Raji (cell line): ENCODE measurements around the gene COQ2.

Experiments
- POLR2A ChIP-seq: IDR thresholded peaks from 2 replicates; pipeline ENCODE4 v1.6.1; 2011; ENCODE audit warnings: low read depth, low read length, control low read depth; ENCODE audit not compliant: insufficient read depth

The COQ2 gene

GRCh38 chr4:83284193-83285054 lies at the start of gene COQ2:
COQ2 (minus strand) TSS chr4:83284798; CDS start chr4:83284764, 34 bp downstream.
- peak; percentile 96 for TF ChIP-seq POLR2A

DNA sequence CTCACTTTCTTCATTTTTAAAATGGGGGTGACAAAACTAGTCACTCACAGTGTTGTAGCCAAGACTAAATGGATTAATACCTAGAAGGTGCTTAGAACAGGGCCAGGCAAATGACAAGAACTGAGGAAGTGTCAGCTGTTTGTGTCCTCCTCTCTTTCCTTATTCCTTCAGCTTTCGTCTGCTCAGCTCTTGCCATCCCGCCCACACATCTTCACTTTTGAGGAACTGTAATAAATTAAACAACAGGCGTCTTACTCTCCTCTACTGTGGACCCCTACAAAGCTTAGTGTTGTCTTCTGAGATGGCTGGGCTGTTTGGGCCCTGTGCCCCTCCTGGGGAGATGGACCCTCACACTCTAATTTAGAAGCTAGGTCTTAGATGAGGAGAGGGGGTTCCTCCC lies 47.4 kb upstream of the COQ2 start:
- no peak for TF ChIP-seq POLR2A

DNA sequence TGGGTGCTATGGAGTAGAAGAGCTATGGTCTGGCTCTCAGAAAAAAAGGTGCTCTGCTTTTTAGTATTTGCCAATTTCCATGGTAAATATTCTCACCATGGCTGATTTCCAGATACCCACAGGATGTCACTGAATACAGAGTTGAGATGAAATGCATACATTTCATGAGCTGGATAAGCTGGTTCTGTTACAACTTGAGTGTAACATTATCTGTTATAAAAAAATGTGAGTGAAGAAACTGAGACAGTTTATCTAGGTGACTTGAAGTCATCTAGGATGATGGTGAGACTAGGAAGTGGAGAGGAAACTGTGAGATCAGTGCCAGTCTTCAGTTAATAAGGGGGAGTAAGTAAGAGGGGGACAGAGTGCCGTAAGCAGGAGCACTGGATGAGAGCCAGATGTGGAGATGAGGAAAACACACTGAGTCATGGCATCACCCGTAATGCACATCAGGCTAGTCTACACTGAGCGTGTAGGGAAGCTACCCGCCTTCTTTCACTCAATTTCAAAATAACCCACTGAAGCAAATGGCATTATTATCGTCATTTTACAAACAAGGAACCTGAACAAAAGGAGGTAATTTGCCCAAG lies 45.0 kb upstream of the COQ2 start:
- TF ChIP-seq POLR2A, result no peak

DNA sequence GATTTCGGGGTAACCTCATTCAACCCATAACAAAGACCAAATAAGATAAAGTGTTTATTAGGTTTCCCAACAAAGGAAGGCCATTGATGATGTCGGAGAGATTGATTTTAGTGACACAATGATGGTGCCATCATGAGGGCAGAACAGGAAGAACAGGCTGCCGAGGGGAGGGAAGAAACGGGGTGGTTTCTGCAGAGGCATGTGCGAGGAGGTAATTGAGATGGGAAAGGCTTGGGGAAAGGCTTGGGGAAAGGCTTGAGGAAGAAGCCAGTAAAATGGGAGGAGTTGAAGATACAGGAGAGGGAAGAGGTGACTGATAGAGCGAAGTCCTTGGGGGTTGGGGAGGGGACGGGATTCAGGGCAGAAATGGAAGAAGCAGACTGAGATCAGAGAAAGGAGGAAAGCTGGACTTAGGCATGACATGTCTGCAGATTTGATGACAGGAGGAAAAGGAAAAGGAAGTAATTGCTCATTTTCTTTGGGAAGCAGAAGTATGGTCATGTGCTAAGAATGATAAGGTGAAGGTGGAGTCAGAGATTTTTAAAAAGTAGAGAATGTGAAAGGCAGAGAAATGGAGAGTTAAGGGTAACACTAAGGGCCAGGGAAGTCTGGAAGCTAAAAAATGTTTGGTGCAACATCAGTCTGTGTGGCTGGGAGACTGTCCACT lies 44.1 kb upstream of the COQ2 start:
- TF ChIP-seq POLR2A, result no peak

DNA sequence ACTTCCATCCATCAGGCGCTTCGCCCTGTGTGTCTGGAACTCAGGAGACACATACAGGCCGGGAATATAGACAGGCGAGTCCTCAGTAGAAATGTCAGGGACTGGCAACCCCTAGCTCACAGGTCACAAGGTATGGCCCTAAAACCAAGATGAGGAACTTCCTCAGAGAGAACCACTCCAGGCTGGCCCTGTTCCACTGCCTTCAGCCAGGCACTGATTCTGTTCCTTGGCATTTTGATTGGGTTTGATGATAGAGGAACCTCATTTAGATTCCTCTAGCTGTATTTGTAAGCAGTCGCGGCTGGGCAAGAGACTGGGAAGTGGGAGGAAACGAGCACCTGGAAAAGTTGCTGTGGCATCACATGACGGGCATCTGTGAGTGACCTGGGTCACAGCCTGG lies 41.9 kb upstream of the COQ2 start:
- TF ChIP-seq POLR2A, result no peak

- no peak for TF ChIP-seq POLR2A
Observed at GRCh38 chr4:83323136-83323535, 38.5 kb upstream of the COQ2 start.

- TF ChIP-seq POLR2A, result no peak
Observed at GRCh38 chr4:83320548-83320947, 36.0 kb upstream of the COQ2 start.

DNA sequence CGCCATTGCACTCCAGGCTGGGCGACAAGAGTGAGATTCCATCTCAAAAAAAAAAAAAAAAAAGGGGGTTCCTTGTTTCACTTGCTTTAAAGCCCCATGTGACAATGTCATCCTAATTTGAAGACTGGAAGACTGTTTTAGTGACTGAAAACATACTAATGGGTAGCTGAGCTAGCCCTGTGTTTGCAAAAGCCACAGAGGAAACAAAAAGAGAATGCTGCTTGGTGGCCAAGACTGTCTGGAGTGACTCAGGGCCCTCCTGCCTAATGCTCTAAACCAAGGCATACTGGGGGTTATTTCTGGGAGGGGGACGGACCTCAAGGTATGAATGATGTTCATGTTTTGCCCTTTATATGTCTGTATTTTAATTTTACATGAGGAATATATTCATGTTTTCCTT lies 34.1 kb upstream of the COQ2 start:
- no peak for TF ChIP-seq POLR2A

DNA sequence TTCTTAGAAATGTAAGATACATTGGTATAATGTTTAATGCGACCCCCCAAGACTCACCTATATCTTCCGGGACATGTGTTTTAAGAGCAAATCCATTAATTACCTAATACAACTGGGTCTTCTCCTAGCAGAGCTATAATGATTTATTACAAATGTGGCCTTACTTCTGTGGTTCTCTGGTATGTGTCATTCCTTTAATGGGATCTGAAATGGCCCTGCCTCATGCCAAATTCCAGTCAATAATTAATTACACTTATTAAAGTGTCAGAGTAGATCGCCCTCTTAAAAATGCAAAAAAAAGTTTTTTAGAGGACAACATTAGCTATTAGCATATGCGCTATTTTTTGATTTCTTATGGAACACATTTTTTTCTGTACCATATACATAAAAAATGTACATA lies 33.1 kb upstream of the COQ2 start:
- no peak for TF ChIP-seq POLR2A

DNA sequence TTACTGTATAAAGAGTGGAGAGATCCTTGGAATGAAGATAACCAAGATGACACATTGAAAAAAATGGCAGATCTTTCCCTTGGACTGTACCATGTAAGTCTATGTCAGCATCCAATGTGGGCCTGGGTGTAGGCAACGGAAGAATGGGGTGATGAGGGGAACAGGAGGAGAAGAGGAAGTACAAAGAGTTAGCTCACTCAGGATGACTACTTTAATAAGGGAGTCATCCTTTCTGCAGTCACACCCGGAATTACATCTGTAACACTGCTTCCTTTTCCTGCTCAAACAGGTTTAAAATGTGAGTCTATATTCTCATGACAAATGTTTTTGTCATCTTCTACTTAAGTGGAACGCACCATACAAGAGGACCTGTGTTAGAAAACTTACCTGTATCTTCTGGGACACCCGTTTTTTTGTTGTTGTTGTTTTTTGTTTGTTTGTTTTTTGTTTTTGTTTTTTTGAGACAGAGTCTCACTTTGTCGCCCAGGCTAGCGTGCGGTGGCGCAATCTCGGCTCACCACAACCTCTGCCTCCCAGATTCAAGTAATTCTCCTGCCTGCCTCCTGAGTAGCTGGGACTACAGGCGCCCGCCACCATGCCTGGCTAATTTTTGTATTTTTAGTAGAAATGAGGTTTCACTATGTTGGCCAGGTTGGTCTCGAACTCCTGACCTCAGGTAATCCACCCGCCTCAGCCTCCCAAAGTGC lies 32.0 kb upstream of the COQ2 start:
- no peak for TF ChIP-seq POLR2A

- no peak for TF ChIP-seq POLR2A
Observed at GRCh38 chr4:83315341-83315870, 30.8 kb upstream of the COQ2 start.

DNA sequence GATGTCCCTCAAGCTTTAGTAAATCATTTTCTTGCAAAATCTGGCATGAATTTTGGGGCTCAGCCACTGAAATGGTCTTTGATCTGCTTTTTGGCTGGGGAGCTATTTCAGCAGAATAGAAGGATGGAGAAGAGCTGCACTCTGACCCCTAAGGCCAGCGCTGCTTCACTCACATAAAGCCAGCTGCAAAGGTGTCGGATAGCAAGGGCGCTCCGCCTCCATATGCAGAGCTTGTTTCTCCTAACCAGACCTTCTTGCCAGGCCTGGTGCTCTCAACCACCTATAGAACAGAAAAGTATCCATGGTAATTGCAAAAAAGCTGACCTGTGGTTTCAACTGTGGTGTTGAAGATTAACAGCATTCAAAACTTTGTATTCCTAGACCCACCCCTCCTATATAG lies 24.1 kb upstream of the COQ2 start:
- TF ChIP-seq POLR2A, result no peak

DNA sequence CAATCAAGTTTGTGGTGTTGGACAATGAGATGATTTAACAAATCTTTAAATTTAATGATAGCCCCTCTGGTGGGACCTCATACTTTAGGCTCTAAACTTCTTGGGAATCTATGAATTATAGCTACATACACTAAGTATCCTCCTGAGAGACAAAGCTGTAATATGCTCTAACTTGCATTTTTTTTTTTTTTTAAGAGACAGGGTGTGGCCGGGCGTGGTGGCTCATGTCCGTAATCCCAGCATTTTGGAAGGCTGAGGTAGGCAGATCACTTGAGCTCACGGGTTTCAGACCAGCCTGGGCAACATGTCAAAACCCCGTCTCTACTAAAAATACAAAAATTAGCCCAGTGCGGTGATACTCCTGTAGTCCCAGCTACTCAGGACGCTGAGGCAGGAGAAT lies 23.3 kb upstream of the COQ2 start:
- TF ChIP-seq POLR2A, result no peak

DNA sequence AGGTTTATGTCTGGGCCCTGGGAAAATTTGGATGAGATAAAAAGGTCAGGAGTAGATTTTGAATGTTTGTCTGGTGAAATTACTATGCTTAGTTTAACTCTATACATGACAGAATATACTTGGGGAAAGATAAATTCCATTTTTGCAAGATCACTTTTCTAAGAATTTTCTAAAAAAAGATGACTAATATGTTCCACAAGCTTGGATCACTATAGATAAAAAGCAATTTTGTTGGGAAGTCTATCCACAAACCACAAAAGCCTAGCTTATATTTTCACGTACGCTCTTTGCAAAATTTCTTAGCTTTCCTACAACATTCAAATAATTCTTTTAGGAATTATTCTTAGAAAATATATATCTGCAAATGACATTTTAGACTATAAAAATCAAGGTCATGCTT lies 20.6 kb upstream of the COQ2 start:
- TF ChIP-seq POLR2A, result no peak
